ENCODE results near the gene GIPR.
"Not testable (repeated sequence)": the region's sequence is repeated elsewhere in the genome, so short reads cannot be mapped to it uniquely, and the experiment has no call there.

GIPR gene

GRCh38 chr19:45646345-45646698, 21.7 kb upstream of the GIPR start:
- no peak for DNase-seq

GRCh38 chr19:45650722-45651121, 17.3 kb upstream of the GIPR start:
- no peak for DNase-seq

- no peak for DNase-seq
Observed at GRCh38 chr19:45653634-45654033, 14.4 kb upstream of the GIPR start.

- no peak for DNase-seq
Observed at GRCh38 chr19:45655073-45655472, 12.9 kb upstream of the GIPR start.

GRCh38 chr19:45657520-45658167, 10.4 kb upstream of the GIPR start:
- DNase-seq, result no peak

GRCh38 chr19:45659096-45659729, 8.8 kb upstream of the GIPR start:
- no peak for DNase-seq

GRCh38 chr19:45660636-45661035, 7.4 kb upstream of the GIPR start:
- no peak for DNase-seq

- DNase-seq, result no peak
Observed at GRCh38 chr19:45663800-45664199, 4.2 kb upstream of the GIPR start.

GRCh38 chr19:45664575-45664974, 3.4 kb upstream of the GIPR start:
- no peak for DNase-seq

GRCh38 chr19:45668342-45668871, 386 bp downstream of the GIPR start:
- DNase-seq, result no peak

GRCh38 chr19:45670670-45671453, 2.8 kb downstream of the GIPR start:
- DNase-seq, result peak; percentile 84

GRCh38 chr19:45674946-45675345, 6.9 kb downstream of the GIPR start:
- no peak for DNase-seq

GRCh38 chr19:45676851-45677263, 8.8 kb downstream of the GIPR start:
- DNase-seq, result no peak

- peak; percentile 95 for DNase-seq
Observed at GRCh38 chr19:45677351-45678230, 9.6 kb downstream of the GIPR start.

GRCh38 chr19:45681391-45682015, 13.5 kb downstream of the GIPR start:
- peak; percentile 76 for DNase-seq

GRCh38 chr19:45682117-45682516, 14.1 kb downstream of the GIPR start:
- no peak for DNase-seq

GRCh38 chr19:45682908-45683307, 14.9 kb downstream of the GIPR start:
- no peak for DNase-seq

- not testable (repeated sequence) for DNase-seq
Observed at GRCh38 chr19:45685045-45685444, 17.0 kb downstream of the GIPR start.

GRCh38 chr19:45687599-45687998, 19.6 kb downstream of the GIPR start:
- no peak for DNase-seq

GRCh38 chr19:45691516-45692186, 23.6 kb downstream of the GIPR start, which contains the start of gene SNRPD2:
Gene SNRPD2, minus strand, starts transcription at chr19:45691953. Its CDS starts 65 bp downstream, at chr19:45691888.
- DNase-seq, result peak; percentile 87
